HG03159 (cell line): ENCODE data around the gene MLLT3.

ENCODE experiments used
- ATAC-seq: cut with Tn5 transposase; IDR thresholded peaks from one replicate; pipeline ENCODE4 v1.9.1; 2021; ENCODE audit warnings: mild to moderate bottlenecking, moderate library complexity; ENCODE audit not compliant: unreplicated experiment

The MLLT3 gene

GRCh38 chr9:20314981-20315380 is 307.3 kb downstream of the MLLT3 start:
- no peak for ATAC-seq

DNA sequence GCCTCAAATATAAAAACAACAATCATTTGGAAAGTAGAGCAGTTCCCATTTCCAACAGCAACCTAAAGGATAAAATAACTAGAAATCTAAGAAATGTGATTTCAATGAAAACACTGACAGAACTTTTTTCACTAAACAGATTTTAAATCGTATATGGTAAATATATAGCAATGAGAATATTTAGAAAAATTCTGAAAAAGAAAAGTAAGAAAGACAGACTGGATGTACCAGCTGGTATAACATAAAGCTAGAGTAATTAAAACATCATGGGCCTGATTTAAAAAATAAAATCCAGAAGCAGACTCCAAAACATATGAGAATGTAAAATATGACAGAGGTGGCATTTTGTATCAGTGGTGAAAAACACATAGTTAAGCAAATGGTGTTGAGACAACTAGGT is 308.9 kb downstream of the MLLT3 start:
- no peak for ATAC-seq

GRCh38 chr9:20312732-20313131 is 309.6 kb downstream of the MLLT3 start:
- ATAC-seq = no peak

DNA sequence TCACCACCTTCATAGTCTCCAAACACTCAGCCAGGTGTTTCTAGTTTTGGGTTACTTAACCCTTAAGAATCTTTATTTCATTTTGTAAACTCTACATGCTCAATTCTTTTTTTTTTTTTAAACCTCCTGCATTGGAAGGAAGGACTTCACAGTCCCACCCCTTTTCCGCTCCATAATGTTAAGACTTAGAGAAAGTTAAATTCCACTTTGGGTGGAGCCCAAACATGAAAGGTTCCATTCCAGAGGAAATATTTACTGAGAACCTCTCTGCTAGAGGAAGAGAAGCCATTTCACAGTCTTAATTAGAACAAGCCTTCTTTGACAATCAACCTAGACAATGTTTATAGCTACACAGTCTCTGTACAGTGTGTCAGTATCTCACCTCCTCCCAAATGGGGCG is 312.3 kb downstream of the MLLT3 start:
- ATAC-seq = no peak

DNA sequence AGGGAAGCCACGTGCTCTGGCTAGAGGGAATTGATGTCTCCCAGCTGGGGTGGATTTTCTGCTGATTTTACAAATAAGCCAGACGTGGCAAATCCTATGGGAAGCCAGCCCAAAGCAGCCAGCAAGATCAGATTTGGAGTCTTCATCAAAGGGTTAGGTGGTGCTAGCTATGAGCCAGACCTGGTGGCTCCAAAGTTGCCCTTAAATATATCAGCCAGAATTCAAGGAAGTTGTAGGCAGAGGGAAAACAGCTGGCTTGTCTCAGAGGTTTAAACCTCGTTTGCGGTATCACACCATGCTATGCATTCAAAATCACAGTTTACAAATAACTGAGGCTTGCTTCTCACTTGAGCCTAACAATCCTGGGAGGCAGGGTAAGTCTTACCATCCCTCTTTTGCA is 313.2 kb downstream of the MLLT3 start:
- no peak for ATAC-seq

DNA sequence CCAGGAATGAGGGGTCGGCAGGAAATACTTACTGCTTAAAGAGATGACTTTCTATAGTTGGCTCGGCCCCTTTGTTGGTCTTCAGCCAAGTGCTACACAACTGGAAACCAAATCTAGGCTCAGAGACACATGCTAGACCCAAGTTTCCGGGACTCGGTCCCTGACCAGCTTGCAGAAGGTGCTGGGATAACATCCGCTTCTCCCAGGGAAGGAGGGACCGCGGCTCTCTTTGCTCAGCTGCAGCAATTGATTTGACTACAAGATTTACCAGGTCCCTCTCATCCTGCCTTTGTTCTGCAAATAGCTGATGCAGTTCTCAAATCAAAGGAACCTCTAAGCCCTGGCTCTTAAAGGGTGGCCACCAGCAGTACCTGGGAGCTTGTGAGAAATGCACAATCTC is 314.7 kb downstream of the MLLT3 start:
- no peak for ATAC-seq

DNA sequence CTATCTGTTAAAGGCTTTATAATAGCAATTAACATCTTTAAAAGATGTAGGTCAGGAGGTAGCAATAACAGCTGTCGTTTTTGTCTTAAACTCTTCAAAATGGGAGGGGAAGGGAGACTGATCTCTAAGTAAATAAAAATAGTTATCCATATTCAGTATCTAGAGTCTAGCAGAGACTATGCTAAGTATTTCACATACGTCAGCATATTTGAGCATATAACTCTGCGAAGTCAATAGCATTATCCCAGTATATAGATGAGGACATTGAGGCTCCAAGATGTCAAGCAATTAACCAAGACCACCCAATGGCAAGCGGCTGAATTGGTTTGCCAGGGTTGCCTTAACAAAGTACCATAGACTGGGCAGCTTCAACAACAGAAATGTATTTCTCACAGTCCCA is 316.8 kb downstream of the MLLT3 start:
- no peak for ATAC-seq

DNA sequence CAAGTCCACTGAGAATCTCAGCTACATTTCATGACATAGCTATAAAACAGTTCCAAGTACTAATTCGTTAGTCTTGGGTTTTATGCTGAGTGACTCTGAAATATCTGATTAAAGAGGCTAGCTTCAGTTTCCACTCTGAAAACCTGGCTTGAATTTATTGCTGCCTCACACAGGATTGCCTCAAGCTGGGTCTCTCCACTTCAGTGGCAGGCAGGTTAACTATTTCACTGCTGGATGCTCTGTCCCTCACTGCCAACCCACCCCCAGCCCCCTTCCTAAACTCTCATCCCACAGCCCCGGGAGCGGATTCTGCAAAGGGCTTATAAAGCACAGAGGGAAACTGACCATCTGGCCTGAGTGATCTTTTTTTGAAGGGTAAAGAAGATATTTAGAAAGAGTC is 318.3 kb downstream of the MLLT3 start:
- no peak for ATAC-seq

- no peak for ATAC-seq
Measured at GRCh38 chr9:20303066-20303465, 319.2 kb downstream of the MLLT3 start.

DNA sequence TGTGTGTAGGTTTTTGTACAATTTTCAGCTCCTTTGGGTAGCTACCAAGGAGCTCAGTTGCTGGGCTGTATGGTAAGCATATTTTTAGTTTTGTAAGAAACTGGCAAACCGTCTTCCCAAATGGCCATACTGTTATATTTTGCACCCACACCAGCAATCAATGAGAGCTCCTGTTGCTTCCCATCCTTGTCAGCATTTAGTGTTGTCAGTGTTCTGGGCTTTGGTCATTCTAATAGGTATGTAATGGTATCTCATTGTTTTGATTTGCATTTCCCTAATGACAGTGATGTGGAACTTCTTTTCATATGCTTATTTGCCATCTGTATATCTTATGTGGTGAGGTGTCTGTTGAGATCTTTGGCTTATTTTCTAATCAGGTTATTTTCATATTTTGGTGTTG is 320.1 kb downstream of the MLLT3 start:
- no peak for ATAC-seq

GRCh38 chr9:20300430-20301115 is 321.7 kb downstream of the MLLT3 start:
- ATAC-seq = no peak

- no peak for ATAC-seq
Measured at GRCh38 chr9:20297646-20298084, 324.6 kb downstream of the MLLT3 start.

DNA sequence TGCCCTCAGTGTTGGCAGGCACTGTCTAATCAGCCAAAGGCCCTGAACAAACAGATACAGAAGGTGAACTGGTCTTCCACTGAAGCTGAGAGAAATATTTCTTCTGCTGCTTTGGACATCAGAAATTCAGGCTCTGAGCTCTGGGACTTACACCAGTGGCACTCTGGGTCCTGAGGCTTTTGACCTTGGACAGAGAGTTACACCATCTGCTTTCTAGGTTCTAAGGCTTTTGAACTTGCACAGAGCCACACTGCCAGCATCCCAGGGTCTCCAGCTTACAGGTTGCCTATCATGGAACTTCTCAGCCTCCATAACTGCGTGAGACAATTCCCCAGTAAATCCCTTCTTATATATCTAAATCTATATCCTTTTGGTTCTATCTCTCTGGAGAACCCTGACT is 326.7 kb downstream of the MLLT3 start:
- no peak for ATAC-seq

DNA sequence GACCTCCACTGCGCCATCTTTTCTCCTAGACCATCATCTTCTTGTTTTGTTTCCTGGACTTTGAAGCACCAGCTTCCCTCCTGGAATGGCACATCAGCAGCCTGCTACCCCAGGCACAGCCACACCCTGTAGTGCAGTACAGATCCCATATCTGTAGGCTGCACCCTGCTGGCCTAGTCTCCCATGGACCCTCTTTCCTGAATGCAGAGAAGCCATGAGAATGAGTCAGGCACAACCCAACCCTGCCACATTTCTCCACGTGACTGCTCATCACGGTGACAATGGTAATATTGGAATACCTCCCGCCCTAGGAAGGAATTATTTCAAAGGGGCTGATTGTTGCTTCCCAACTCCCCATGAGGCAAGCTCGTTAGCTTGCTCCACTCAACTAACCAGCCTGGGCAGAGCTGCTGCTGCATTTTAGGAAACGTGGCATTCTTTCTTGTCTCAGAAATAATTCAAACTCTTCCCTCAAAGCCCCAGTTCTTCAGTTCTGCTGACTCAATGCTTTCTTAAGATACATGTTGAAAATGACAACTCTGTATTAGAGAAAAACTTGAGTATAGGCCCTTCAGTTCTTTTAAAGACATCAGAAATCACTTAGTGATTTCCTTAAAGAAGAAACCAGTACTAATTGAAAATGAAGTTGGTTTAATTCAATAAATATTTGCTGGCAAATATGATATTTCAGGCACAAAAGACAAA is 328.1 kb downstream of the MLLT3 start:
- no peak for ATAC-seq

DNA sequence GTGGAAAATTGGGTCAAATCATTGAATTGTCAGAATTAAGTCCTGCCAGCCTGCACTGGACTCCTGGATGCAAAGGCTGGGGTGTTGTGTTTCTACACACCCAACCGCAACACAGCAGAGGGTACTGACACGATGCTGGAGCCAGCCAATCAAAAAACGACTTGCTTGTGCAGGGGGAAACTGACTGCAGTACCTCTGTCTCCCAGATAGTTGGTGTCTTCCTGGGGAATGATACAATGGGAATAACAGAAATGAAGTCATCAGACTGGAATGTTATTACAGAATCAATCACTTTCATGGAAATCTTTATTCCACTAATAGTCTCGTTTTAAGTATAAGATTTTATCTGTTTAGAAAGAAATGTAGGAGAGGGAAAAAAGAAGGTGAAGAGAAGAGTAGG is 330.3 kb downstream of the MLLT3 start:
- no peak for ATAC-seq
